Epithelial cell of esophagus (primary cell): ENCODE measurements around the gene CUL4A.

Experiments
- DNase-seq: peaks from one replicate; pipeline ENCODE4 v3.0.0; 2010; ENCODE audit warnings: low read depth
- H3K4me3 ChIP-seq: 2 replicates; pipeline ENCODE4 v1.5.1; 2011; ENCODE audit warnings: mild to moderate bottlenecking, low read length, control low read depth
- TF ChIP-seq, protein P1 (sequence below): IDR thresholded peaks from 2 replicates; pipeline ENCODE4 v1.5.1; 2011; ENCODE audit warnings: low read depth, mild to moderate bottlenecking, low read length, control low read depth, inconsistent platforms; ENCODE audit not compliant: insufficient read depth; ENCODE audit errors: missing control alignments

CUL4A gene

DNA sequence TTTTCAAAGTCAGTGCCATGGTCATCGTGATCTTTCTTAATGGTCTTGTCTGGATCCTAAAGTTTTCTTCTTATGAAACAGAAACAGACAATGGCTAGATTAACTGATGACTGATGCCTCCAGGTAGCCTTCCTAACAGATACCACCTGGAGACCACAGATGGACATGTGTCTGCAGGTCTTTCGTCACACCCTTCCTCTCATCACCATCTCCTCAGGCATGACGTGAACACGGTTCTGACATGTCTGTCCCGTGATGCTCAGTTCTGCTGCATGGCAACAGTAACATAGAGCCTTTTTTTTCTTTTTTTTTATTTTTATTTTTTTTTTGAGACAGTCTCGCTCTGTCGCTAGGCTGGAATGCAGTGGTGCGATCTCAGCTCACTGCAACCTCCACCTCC, 74.5 kb downstream of the CUL4A start:
- TF ChIP-seq, protein P1, sequence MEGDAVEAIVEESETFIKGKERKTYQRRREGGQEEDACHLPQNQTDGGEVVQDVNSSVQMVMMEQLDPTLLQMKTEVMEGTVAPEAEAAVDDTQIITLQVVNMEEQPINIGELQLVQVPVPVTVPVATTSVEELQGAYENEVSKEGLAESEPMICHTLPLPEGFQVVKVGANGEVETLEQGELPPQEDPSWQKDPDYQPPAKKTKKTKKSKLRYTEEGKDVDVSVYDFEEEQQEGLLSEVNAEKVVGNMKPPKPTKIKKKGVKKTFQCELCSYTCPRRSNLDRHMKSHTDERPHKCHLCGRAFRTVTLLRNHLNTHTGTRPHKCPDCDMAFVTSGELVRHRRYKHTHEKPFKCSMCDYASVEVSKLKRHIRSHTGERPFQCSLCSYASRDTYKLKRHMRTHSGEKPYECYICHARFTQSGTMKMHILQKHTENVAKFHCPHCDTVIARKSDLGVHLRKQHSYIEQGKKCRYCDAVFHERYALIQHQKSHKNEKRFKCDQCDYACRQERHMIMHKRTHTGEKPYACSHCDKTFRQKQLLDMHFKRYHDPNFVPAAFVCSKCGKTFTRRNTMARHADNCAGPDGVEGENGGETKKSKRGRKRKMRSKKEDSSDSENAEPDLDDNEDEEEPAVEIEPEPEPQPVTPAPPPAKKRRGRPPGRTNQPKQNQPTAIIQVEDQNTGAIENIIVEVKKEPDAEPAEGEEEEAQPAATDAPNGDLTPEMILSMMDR, result no peak
- no peak overlapping the region for H3K4me3 ChIP-seq
- DNase-seq, result peak; percentile 51

DNA sequence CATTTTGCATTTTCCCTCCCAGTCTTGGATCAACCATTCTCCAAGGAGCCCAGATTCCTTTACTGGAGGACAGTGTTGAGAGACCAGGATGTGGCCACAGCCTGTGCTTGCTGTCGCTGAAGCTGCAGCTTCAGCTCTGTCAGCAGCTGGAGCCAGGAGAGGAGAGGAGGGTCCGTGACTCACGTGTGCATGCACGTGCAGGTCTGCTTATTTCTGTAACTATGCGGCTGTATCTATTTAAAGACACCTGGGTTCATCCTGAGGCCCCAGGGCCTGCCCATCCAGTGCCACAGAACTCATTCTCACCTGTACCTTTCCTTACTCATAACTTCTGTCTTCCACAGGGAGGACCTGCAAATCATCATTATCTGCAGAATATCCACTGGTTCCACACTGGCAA, 79.5 kb downstream of the CUL4A start:
- H3K4me3 ChIP-seq, result no peak overlapping the region
- DNase-seq, result peak; percentile 73
- TF ChIP-seq, protein P1, result no peak

DNA sequence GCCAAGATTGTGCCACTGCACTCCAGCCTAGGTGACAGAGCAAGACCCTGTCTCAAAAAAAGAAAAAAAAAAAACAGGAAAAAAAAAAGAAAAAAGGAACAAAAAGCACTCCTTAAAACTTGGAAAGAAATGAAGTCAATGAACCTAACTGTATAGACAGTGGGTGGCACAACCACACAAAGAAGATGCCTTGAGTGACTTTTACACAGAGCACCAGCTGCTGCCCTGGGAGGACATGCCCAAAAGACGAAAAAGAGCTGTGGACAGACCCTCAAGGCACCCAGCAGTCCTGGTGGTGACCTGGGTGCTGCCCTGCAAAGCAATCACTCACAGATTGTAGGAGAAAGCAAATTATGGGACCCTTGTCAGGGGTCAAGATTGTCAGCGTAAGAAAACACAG, 81.7 kb downstream of the CUL4A start:
- DNase-seq, result no peak
- no peak overlapping the region for H3K4me3 ChIP-seq
- TF ChIP-seq, protein P1, result no peak

DNA sequence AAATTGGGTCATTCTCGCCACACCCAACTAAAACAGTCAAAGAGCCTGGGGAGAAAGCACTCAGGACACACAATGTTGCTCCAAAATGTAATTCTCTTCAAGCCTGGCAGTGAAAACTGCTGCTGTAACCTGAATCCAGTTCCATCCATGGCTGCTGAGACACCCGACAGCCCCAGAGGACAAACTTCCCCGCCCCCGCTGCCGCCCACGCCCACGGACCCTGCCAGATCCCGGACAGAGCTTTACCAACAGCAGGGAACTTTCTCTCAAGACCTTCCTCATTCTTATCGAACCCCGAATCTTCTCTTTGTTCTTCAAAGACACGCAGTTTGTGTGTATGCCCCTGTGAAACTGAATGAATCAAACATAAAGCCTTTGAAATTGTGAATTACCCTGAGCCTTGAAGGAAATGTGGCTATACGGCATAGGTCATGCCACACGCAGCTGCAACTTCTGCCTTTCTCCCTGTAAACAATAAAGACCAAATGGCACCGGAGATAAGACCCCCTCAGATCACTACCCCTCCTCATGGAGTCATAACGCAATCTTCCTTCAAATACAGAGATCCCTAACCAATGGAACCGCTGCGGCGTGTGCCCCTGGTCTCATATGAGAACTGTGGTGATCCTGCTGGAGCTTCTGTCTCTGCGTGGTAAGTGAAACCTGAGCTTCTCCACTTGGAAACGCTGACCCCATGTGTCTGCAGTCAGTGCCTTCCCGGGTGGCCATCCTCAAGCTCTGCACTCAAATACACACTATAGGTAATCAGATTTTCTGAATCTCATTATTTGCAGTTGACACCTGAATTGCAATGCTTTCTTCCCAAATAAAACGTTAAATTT, 82.8 kb downstream of the CUL4A start:
- no peak overlapping the region for H3K4me3 ChIP-seq
- TF ChIP-seq, protein P1, result no peak
- peak; percentile 38 for DNase-seq

DNA sequence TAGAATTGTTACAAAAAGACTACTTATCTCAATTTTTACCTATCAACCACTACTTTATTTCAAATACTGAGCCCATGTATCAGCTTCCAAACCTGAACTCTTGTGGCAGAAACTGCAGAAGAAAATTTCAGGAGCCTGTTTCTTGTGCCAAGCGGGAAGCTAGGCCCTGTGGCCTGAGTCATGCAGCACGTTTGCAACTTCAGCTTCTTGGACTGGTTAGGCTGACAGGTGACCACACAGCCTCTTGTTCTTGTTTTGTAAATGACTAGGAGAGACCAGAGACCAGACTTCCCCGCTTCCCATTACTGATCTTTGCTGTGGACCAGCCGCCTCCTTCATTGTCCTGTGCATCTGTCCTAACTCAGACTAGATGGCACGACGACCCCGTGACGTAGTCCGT, 84.3 kb downstream of the CUL4A start:
- no peak overlapping the region for H3K4me3 ChIP-seq
- TF ChIP-seq, protein P1, result no peak
- DNase-seq, result peak; percentile 39

DNA sequence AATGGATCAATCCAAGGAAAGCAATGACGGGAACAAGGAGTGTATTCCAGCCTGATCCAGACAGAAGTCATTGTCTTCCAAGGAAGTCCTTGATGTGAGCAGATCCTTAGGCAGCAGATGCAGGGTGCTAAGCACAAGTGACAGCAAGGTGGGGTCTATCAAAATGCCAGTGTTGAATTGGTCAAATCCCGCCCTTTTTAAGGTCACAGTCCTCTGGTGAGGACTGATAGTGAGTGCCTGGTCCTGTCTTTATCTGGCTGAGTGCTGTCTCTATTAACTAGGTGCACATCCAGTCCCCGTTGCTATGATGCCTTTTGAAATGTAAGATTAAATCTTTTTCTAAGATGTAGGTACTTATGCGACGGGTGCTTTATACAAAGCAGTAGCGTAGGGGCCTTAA, 86.4 kb downstream of the CUL4A start:
- H3K4me3 ChIP-seq, result no peak overlapping the region
- TF ChIP-seq, protein P1, result no peak
- no peak for DNase-seq
